Mucosa of rectum (tissue), 2 donors: ENCODE results near the gene MACROD2.

Experiments
- H3K27ac ChIP-seq, 2 donors: one replicate each; pipeline ENCODE4 v1.7.0; 2013; ENCODE audit warnings: inconsistent platforms in 2 of 2, low read depth in 2 of 2, low read length in 2 of 2
- H3K27me3 ChIP-seq, 2 donors: one replicate each; pipeline ENCODE4 v1.7.0; 2013; ENCODE audit warnings: low read length in 2 of 2; ENCODE audit not compliant: control insufficient read depth in 2 of 2, insufficient read depth in 2 of 2
- H3K36me3 ChIP-seq, 2 donors: one replicate each; pipeline ENCODE4 v1.7.0; 2013; ENCODE audit warnings: low read length in 2 of 2; ENCODE audit not compliant: control insufficient read depth in 2 of 2, insufficient read depth in 2 of 2
- H3K4me1 ChIP-seq, 2 donors: one replicate each; pipeline ENCODE4 v1.7.0; 2013; ENCODE audit warnings: low read length in 2 of 2, mild to moderate bottlenecking in 1 of 2; ENCODE audit not compliant: control insufficient read depth in 2 of 2, insufficient read depth in 2 of 2
- H3K4me3 ChIP-seq, 2 donors: one replicate each; pipeline ENCODE4 v1.7.0; 2013; ENCODE audit warnings: low read length in 2 of 2
- H3K9ac ChIP-seq, 2 donors: one replicate each; pipeline ENCODE4 v1.7.0; 2013; ENCODE audit warnings: low read length in 2 of 2, low read depth in 1 of 2, mild to moderate bottlenecking in 1 of 2
- H3K9me3 ChIP-seq, 2 donors: one replicate each; pipeline ENCODE4 v1.7.0; 2013; ENCODE audit warnings: low read length in 2 of 2; ENCODE audit not compliant: control insufficient read depth in 2 of 2
- donor health status: healthy.
- donor health status: Normal muscosa, but diverticular disease.

MACROD2 gene

DNA sequence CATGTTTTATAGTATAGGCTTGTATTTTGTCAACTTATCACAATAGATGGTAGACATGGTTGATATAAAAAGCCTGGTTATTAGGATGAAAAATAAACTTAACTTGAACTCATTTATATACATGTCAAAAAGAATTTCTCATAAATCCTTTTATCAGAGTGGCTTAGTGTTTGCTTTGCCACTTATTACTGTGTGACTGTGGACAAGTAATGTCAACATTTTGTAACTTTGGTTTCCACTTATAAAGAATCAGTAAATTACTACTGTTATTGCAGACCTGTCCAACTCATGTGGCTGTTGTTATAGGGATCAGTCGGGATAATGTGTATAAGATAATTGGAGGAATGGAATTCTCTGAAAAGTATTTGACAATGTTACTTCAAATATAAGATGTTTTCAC lies 1236.9 kb downstream of the MACROD2 start:
- Histone ChIP-seq H3K9me3 (no peaks in the 10 kb centered on the region), H3K36me3 (no peaks in the 10 kb centered on the region), H3K27me3 (no peaks in the 10 kb centered on the region), H3K4me3 (no peak overlapping the region), H3K9ac (no peak overlapping the region), H3K4me1 (no peaks in the 10 kb centered on the region), H3K27ac (no peak overlapping the region)

DNA sequence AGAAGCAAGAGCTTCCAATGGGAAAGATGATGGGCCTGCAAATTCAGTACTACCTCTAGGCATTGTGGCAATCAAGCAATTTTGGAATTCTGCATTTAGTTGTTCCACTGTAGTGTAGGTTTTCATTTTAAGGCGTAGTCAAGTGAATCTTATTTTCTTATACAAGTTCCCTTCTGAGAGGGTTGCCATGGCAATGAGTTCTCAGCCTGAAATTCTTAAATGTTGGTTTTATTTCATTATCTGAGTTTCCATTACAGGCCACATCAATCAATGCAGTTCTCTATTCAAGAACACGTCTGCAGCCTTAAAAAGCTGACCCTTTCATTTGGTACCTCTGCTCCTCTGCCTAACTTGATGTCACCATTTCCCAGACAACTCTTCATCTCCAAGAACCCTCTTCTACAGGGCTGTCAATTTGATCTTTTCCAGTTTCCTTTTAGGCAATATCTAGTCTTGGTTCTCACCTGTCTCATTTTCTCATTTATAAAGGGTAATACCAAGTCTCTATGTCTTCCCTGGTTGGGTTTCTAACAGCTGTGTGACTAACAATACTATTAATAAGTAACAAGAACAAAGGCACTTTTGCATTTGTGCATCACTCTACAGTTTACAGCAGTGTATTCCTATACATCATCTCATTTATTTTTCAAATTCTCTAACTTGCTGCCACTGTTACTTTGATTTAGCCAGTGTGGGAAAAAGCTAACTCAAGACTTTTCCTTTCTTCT lies 1240.3 kb downstream of the MACROD2 start:
- Histone ChIP-seq H3K4me1 (no peaks in the 10 kb centered on the region), H3K27me3 (no peaks in the 10 kb centered on the region), H3K9ac (no peak overlapping the region), H3K9me3 (no peaks in the 10 kb centered on the region), H3K4me3 (no peak overlapping the region), H3K27ac (no peak overlapping the region), H3K36me3 (no peaks in the 10 kb centered on the region)

DNA sequence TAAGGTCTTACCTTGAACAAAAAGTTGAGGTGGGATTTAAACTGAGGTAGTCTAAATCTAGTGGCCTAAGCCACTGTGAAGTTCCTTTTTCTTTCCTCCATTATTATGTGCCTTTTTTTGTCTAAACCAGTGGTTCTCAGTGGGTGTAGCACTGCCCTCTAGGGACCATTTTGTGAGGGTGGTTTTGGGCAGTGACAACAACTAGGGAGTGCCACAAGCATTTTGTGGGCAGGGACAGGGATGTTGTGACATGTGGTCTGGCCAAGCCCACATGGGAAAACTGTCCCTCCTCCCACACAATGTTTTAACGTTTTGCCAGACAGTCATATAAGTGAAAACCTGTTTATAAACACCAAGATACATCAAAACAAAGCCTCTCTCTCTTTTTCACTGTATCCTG lies 1241.5 kb downstream of the MACROD2 start:
- H3K4me1 ChIP-seq = no peaks in the 10 kb centered on the region
- H3K9me3 ChIP-seq = no peaks in the 10 kb centered on the region
- no peaks in the 10 kb centered on the region for H3K36me3 ChIP-seq
- H3K27me3 ChIP-seq = no peaks in the 10 kb centered on the region
- no peak overlapping the region for H3K4me3 ChIP-seq
- no peak overlapping the region for H3K27ac ChIP-seq
- H3K9ac ChIP-seq = no peak overlapping the region

DNA sequence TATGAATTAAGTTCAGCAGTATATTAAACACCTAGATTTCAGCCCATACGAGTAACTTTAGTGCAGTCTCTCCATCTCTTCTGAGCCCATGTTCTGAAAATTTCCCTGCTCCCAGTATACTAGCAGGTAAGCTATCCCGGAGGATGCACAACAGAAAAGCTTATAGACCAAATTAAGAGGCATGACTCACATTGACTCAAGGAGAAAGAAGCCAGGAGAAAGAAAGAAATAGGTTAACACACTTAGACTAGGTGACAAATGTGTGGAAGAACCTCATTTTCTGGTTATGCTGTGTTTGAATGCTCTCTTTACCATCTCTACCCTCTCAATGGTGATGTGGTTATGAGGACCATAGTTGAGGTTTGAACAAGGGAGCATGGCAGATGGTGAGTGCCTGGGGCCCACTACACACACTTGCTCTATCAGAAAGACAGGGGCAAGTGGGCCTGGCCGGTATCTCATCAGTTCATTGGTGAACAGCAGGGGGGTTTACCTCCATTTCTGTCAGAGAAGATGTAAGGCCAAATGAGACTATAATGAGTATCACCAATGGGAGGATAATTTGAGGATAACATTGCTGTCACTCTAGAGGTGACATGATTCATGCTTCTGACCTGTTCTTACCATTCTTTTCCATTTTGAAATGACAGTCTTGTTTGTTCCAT lies 1244.4 kb downstream of the MACROD2 start:
- Histone ChIP-seq H3K9ac (no peak overlapping the region), H3K27me3 (no peaks in the 10 kb centered on the region), H3K9me3 (no peaks in the 10 kb centered on the region), H3K4me1 (no peaks in the 10 kb centered on the region), H3K36me3 (no peaks in the 10 kb centered on the region), H3K27ac (no peak overlapping the region), H3K4me3 (no peak overlapping the region)

DNA sequence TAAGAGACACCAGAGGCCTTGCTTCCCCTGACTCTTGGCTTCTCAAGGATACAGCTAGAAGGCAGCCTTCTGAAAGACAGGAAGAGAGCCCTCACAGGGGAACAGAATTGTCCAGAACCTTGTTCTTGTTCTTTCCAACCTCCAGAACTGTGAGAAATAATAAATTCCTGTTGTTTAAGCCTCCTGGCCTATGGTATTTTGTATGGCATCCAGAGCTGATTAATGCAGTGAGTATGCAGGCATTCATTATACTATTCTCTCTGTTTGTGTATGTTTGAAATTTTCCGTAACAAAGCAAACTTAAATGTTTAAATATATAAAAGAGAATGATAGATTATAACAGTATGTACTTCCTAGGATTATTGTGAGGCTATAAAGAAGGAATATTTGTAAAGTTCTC lies 1245.5 kb downstream of the MACROD2 start:
- H3K9ac ChIP-seq = no peak overlapping the region
- no peak overlapping the region for H3K4me3 ChIP-seq
- no peak overlapping the region for H3K27ac ChIP-seq

DNA sequence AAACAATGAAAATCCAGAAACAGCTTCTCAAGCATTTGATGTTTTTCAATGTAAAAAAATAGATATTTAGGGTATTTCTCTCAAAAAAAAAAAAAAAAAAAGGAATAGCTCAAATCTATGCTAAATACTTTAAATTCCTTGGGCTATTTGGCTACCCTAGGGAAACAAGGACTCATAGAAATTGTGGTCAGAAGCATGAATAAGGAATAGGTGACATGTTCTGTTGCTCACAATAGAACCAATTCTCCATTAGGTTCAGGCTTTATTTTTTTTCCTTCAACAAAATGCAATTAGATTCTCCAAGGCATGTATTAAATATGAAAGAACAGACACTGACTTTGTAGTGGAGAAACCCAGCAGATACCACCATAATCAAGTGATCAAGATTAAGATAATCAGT lies 1246.4 kb downstream of the MACROD2 start:
- no peaks in the 10 kb centered on the region for H3K27me3 ChIP-seq
- H3K4me1 ChIP-seq = no peaks in the 10 kb centered on the region
- no peak overlapping the region for H3K4me3 ChIP-seq
- H3K36me3 ChIP-seq = no peaks in the 10 kb centered on the region
- H3K9ac ChIP-seq = no peak overlapping the region
- H3K27ac ChIP-seq = no peak overlapping the region
- no peaks in the 10 kb centered on the region for H3K9me3 ChIP-seq

More for the DNA sequence above, 1245.5 kb downstream of the MACROD2 start:
- Histone ChIP-seq H3K36me3 (no peaks in the 10 kb centered on the region), H3K27me3 (no peaks in the 10 kb centered on the region), H3K9me3 (no peaks in the 10 kb centered on the region), H3K4me1 (no peaks in the 10 kb centered on the region)

DNA sequence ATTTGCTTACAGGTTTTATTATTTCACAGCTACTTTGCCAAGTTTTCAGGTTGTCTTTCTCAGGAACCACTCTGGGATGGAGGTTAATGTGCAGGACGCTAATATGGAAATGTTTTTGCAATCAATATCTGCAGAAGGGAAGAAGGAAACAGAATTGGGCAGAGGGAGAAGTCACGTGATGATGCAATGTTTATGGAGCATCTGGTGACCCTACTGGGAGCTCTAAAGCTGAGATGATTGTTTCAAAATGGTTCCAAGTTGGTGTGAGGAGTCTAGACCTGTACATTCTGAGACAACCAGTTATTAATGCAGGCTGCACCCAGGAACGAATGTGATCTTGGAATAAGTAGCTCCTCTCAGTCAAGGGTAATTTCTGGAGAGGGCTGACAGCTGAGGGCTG lies 1247.5 kb downstream of the MACROD2 start:
- H3K9me3 ChIP-seq = no peaks in the 10 kb centered on the region
- H3K4me1 ChIP-seq = no peaks in the 10 kb centered on the region
- no peak overlapping the region for H3K9ac ChIP-seq
- no peak overlapping the region for H3K27ac ChIP-seq
- H3K27me3 ChIP-seq = no peaks in the 10 kb centered on the region
- no peak overlapping the region for H3K4me3 ChIP-seq
- no peaks in the 10 kb centered on the region for H3K36me3 ChIP-seq

DNA sequence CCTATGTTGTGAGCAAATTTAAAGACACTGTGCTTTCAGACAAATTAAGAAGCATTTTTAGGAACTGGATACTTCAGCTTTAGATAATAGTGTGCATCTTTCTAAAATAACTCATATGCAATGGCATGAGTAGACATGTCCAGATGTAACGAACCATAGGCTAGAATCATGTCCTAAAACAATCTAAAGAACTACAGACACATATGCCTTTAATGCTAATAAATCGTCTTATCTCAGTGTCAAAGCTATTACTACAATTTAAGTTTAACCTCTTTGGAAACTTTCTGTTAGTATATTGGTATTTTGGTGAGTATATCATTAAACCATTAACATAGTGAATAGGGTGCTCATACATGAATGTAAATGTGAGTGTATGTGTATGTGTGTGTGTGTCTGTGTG lies 1250.6 kb downstream of the MACROD2 start:
- Histone ChIP-seq H3K9ac (no peak overlapping the region), H3K27me3 (no peaks in the 10 kb centered on the region), H3K4me3 (no peak overlapping the region), H3K27ac (no peak overlapping the region), H3K4me1 (no peaks in the 10 kb centered on the region), H3K36me3 (no peaks in the 10 kb centered on the region), H3K9me3 (no peaks in the 10 kb centered on the region)

DNA sequence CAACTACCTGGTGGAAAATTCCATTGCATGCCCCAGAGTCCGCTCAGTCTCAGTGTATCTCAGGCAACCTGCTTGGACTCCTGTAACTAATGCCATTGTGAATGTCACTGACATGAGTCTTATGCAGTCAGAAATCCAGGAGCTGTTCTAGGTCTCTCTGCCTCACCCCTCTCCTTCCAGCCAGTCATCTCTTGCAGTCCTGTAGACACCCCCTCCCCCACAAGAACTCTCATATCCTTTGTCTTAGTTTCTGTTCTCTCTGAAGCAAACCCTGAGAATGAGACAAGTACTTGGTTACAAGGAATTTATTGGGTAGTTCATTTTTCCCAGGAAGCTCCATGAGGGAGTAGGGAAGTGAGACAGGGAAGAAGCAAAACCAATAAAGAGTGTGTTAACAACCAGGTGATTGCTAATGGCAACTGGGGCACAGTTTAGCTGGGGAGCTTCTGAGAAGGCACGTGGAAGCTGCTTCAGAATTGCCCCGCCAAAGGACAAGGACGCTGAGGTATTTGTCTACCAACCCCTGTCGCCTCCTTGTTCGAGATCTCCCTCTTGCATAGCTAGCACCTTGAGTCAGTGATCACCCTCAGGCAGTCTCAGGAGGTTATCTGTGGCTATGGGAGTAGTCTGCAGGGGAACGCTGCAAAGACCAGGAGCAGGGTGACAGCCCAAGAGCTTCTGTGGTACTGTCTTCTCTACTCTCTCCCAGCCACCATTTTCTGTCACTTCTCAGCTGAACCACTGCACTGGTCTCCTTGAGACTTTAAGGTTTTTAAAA lies 1253.5 kb downstream of the MACROD2 start:
- Histone ChIP-seq H3K9me3 (no peaks in the 10 kb centered on the region), H3K36me3 (no peaks in the 10 kb centered on the region), H3K4me3 (no peak overlapping the region), H3K9ac (no peak overlapping the region), H3K27me3 (no peaks in the 10 kb centered on the region), H3K4me1 (no peaks in the 10 kb centered on the region), H3K27ac (no peak overlapping the region)

DNA sequence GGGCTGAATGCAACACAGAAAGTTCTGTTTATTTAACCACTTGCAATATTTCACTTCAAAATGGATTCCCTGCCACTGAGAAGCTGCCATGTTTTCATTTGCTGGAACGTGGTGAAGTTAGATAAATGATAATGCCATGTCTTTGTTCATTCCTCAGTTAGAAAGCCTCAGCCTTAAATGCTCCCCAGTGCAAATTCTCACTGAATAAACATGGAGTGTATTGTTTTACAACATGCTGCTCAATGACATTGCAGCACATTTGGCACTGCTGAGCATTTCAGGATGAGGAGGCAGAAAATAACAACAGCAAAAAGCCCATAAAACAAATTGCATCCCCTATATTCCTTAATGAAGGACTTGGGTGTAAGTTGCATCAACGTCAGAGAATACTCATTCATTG lies 1255.9 kb downstream of the MACROD2 start:
- H3K4me1 ChIP-seq = no peaks in the 10 kb centered on the region
- no peak overlapping the region for H3K27ac ChIP-seq
- H3K4me3 ChIP-seq = no peak overlapping the region
- no peaks in the 10 kb centered on the region for H3K9me3 ChIP-seq
- no peaks in the 10 kb centered on the region for H3K27me3 ChIP-seq
- no peak overlapping the region for H3K9ac ChIP-seq
- H3K36me3 ChIP-seq = no peaks in the 10 kb centered on the region
